ENCODE results near the gene ZNRF1. TPM values are rescaled to one million over a fixed set of nuclear protein-coding genes. Genes with fewer than 3 reads are reported as not detected.

ZNRF1 gene
- total RNA-seq, 1 donor from 2014 or later = 115 TPM

GRCh38 chr16:75064403-75065148 is 65.8 kb downstream of the ZNRF1 start:
- no peak for TF ChIP-seq CTCF (IDR thresholded peaks at IDR 0.05; ENCODE audit: unreplicated experiment)
- DNase-seq (ENCODE audit: low spot score) = no peak
- no peaks in the 10 kb centered on the region for H3K9me3 Mint-ChIP-seq (ENCODE audit: unreplicated experiment)
- H3K4me3 Mint-ChIP-seq (ENCODE audit: unreplicated experiment) = no peak overlapping the region
- no peaks in the 10 kb centered on the region for H3K36me3 Mint-ChIP-seq (ENCODE audit: low read depth, unreplicated experiment)
- no peak overlapping the region for H3K27ac Mint-ChIP-seq (ENCODE audit: unreplicated experiment)
- H3K4me1 Mint-ChIP-seq (ENCODE audit: unreplicated experiment) = peaks cover 44% of the 10 kb centered on the region
- H3K27me3 Mint-ChIP-seq (ENCODE audit: unreplicated experiment) = peaks cover 5% of the 10 kb centered on the region

- no peak for DNase-seq (ENCODE audit: low spot score)
- Mint-ChIP-seq H3K9me3 (ENCODE audit: unreplicated experiment) (no peaks in the 10 kb centered on the region), H3K4me1 (ENCODE audit: unreplicated experiment) (peaks cover 46% of the 10 kb centered on the region), H3K27ac (ENCODE audit: unreplicated experiment) (no peak overlapping the region), H3K27me3 (ENCODE audit: unreplicated experiment) (peaks cover 5% of the 10 kb centered on the region), H3K4me3 (ENCODE audit: unreplicated experiment) (no peak overlapping the region), H3K36me3 (ENCODE audit: low read depth, unreplicated experiment) (no peaks in the 10 kb centered on the region)
- TF ChIP-seq CTCF (IDR thresholded peaks at IDR 0.05; ENCODE audit: unreplicated experiment) = no peak
Observed at GRCh38 chr16:75065149-75065505, 66.3 kb downstream of the ZNRF1 start.

DNA sequence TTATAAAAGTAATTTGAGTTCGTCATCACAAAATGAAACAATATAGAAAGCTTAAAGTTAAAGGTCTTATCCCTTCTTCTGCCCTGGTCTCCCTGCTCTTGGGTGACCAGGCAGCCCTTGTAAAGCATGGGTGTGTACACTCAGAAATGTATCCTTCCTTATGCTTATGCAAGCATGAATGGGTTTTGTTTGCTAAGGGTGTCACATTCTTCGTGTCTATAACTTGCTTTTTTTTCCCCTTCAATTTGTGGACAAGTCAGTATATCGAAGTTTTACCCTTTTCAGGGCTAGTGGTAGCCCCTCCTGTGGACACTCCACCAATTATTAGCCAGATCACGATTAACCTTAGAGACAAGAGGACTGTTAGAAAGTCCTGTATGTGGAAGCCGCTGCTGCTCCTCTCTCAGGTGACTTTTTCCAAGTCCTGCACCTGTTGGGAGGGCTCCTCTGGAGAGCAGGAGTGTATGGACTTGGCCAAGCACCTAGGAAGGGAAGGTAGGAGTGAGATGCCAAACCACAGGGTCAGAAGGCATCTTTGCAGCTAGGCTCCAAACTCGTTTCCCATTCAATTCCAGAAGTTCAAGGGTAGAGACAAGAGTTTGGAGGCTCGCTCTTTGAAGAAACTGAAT is 66.8 kb downstream of the ZNRF1 start:
- DNase-seq (ENCODE audit: low spot score) = no peak
- no peak for TF ChIP-seq CTCF (IDR thresholded peaks at IDR 0.05; ENCODE audit: unreplicated experiment)
- Mint-ChIP-seq H3K36me3 (ENCODE audit: low read depth, unreplicated experiment) (peaks cover 1% of the 10 kb centered on the region), H3K27ac (ENCODE audit: unreplicated experiment) (no peak overlapping the region), H3K9me3 (ENCODE audit: unreplicated experiment) (no peaks in the 10 kb centered on the region), H3K4me1 (ENCODE audit: unreplicated experiment) (peaks cover 49% of the 10 kb centered on the region), H3K27me3 (ENCODE audit: unreplicated experiment) (peaks cover 5% of the 10 kb centered on the region), H3K4me3 (ENCODE audit: unreplicated experiment) (no peak overlapping the region)

DNA sequence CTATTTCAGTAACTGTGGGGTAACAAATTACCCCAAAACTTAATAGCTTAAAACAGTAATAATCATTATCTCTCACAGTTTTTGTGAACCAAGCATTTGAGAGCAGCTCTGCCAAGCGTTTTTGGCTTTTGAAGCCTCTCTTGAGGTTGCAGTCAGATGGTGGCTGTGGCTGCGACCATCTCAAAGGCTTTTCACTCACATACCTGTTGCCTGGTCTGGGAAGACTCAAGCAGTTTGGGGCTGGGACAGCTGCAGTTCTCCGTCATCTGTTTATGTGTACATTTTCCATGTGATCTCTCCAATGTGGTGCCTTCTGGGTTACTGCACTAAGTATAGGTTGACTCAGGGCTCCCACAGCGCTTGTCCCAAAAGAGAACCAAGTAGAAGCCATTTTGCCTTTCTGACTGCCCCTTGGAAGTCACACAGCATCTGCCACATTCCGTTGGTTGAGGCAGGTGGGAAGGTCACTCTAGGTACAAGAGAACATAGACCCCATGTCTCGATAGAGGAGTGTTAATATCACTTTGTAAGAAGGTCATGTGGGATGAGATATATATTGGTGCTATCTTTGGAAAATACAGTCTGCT is 68.1 kb downstream of the ZNRF1 start:
- Mint-ChIP-seq H3K4me1 (ENCODE audit: unreplicated experiment) (peaks cover 40% of the 10 kb centered on the region), H3K9me3 (ENCODE audit: unreplicated experiment) (no peaks in the 10 kb centered on the region), H3K27me3 (ENCODE audit: unreplicated experiment) (peaks cover 5% of the 10 kb centered on the region), H3K27ac (ENCODE audit: unreplicated experiment) (no peak overlapping the region), H3K4me3 (ENCODE audit: unreplicated experiment) (no peak overlapping the region), H3K36me3 (ENCODE audit: low read depth, unreplicated experiment) (peaks cover 4% of the 10 kb centered on the region)
- DNase-seq (ENCODE audit: low spot score) = no peak
- no peak for TF ChIP-seq CTCF (IDR thresholded peaks at IDR 0.05; ENCODE audit: unreplicated experiment)
